ENCODE measurements around the gene CENPU. TPM values are rescaled to one million over a fixed set of nuclear protein-coding genes. Genes with fewer than 3 reads are reported as not detected.

CENPU gene
- total RNA-seq, 2 donors from 2014 or later, result 69.9 to 96.2 TPM

DNA sequence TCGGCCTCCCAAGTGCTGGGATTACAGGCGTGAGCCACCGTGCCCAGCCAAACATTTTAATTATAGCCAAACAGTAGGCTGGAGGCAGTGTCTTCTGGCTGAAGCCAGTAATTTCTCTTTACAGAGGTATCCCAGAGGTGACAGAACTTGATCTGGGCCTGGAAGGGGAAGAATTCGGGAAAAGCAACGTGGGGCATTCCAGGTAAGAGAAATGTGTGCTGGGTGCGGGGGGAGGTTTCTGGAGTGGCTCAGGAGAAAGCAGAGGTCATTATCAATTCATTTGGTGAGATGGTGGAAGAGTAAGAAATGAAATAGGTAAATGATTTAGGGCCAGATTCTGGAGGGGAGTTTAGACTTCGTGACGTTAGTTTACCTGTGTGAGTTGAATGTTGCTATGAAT, 82.0 kb downstream of the CENPU start:
- Mint-ChIP-seq H3K4me3 (no peak overlapping the region), H3K9me3 (no peaks in the 10 kb centered on the region), H3K27me3 (ENCODE audit: insufficient read depth) (no peaks in the 10 kb centered on the region), H3K27ac (no peak overlapping the region), H3K36me3 (ENCODE audit: low read depth) (peaks cover 5% of the 10 kb centered on the region), H3K4me1 (peaks cover 21% of the 10 kb centered on the region)
- H3K27me3 ChIP-seq (ENCODE audit: control insufficient read depth, insufficient read depth, low read length, poor library complexity, severe bottlenecking), result no peaks in the 10 kb centered on the region
- DNase-seq, result no peak
- H3K9me3 ChIP-seq (ENCODE audit: control insufficient read depth, low read length), result no peaks in the 10 kb centered on the region
- TF ChIP-seq, protein P1, sequence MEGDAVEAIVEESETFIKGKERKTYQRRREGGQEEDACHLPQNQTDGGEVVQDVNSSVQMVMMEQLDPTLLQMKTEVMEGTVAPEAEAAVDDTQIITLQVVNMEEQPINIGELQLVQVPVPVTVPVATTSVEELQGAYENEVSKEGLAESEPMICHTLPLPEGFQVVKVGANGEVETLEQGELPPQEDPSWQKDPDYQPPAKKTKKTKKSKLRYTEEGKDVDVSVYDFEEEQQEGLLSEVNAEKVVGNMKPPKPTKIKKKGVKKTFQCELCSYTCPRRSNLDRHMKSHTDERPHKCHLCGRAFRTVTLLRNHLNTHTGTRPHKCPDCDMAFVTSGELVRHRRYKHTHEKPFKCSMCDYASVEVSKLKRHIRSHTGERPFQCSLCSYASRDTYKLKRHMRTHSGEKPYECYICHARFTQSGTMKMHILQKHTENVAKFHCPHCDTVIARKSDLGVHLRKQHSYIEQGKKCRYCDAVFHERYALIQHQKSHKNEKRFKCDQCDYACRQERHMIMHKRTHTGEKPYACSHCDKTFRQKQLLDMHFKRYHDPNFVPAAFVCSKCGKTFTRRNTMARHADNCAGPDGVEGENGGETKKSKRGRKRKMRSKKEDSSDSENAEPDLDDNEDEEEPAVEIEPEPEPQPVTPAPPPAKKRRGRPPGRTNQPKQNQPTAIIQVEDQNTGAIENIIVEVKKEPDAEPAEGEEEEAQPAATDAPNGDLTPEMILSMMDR (conservative IDR thresholded peaks at IDR 0.05), result no peak
- no peaks in the 10 kb centered on the region for H3K4me1 ChIP-seq (ENCODE audit: control insufficient read depth, insufficient read depth, low read length)
- no peak overlapping the region for H3K27ac ChIP-seq (ENCODE audit: low read depth, low read length)
- H3K36me3 ChIP-seq (ENCODE audit: control insufficient read depth, insufficient read depth, low read length), result no peaks in the 10 kb centered on the region
- H3K4me3 ChIP-seq (ENCODE audit: low read length), result no peak overlapping the region
- WGBS, 2 experiments (ENCODE audit: insufficient coverage in 1 of 2, insufficient read length in 1 of 2), result 87 to 100% methylated on average over 2 to 8 of the region's 8 CpGs
- H3K9ac ChIP-seq (ENCODE audit: extremely low read depth, low read length, poor library complexity, severe bottlenecking), result no peak overlapping the region

GRCh38 chr4:184649971-184650855, 83.7 kb downstream of the CENPU start:
- H3K4me1 Mint-ChIP-seq, result peaks cover 30% of the 10 kb centered on the region

DNA sequence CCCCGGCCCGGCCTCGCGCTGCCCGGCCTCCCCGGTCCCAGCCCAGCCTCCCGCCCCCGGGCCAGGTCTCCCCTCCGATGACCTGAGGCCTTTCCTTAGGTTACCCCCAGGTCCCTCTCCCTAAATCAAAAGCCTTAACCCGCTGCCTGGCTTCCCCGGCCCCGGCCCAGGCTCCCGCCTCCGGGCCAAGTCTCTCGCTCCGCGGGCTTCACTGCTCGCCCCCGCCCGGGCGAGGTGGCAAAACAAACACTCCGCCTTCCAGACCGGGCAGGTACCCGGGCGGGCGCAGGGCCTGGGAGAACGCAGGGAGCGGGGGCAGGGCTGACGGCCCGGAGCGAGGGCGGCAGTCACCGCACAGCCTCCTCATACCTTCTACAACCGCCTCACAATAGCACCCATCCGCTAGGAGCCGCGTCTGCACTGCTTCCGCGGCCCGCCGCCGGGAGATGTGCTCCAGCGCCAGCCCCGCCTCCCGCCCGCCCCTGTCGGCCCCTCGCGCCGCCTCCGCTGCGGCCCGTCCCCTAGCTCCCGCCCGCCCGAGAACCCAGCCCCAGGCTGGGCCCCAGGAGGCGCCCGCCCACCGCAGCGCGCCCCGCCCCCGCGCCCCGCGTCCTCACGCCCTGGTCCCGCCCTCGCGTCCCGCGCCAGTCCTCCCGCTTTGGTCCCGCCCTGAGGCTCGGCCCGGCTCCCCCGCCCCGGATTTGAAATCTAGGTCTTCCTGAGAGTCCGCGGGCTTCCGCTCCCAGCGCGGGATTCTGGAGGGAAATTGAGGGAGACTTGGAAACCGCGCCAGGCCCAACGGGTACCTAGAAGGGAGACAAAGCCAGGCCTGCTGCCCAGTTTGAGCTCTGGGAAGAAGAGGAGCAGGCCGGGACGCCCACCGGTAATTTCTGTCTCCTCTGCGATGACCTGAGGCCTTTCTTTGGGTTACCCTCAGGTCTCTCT, 84.6 kb downstream of the CENPU start, which contains the start of the genes CASP3 and PRIMPOL:
TSS of gene CASP3 (minus strand) at position 422 of the 945 bp plus-strand sequence. CDS start 10,994 bp downstream, outside the sequence.
TSS of gene PRIMPOL (plus strand) at position 713 of the 945 bp plus-strand sequence. CDS start 7,403 bp downstream, outside the sequence.
- Histone ChIP-seq H3K27ac (ENCODE audit: low read depth, low read length) (peak within 1 kb of the TSS; percentile 93), H3K36me3 (ENCODE audit: control insufficient read depth, insufficient read depth, low read length) (peaks cover 14% of the 10 kb centered on the region), H3K9ac (ENCODE audit: extremely low read depth, low read length, poor library complexity, severe bottlenecking) (peak within 1 kb of the TSS; percentile 84), H3K27me3 (ENCODE audit: control insufficient read depth, insufficient read depth, low read length, poor library complexity, severe bottlenecking) (no peaks in the 10 kb centered on the region), H3K4me1 (ENCODE audit: control insufficient read depth, insufficient read depth, low read length) (no peaks in the 10 kb centered on the region), H3K4me3 (ENCODE audit: low read length) (peak within 1 kb of the TSS; percentile 94), H3K9me3 (ENCODE audit: control insufficient read depth, low read length) (no peaks in the 10 kb centered on the region)
- Mint-ChIP-seq H3K27me3 (ENCODE audit: insufficient read depth) (no peaks in the 10 kb centered on the region), H3K4me1 (peaks cover 35% of the 10 kb centered on the region), H3K9me3 (no peaks in the 10 kb centered on the region), H3K36me3 (ENCODE audit: low read depth) (peaks cover 7% of the 10 kb centered on the region), H3K27ac (peak within 1 kb of the TSS; percentile 97), H3K4me3 (peak within 1 kb of the TSS; percentile 89)
- WGBS, 2 experiments (ENCODE audit: insufficient coverage in 1 of 2, insufficient read length in 1 of 2), result 0% methylated on average over 11 to 90 of the region's 90 CpGs
- peak; percentile 99 for DNase-seq
- TF ChIP-seq, protein P1 (conservative IDR thresholded peaks at IDR 0.05), result peak; percentile 42

More at GRCh38 chr4:184649971-184650855, 83.7 kb downstream of the CENPU start:
- H3K9me3 ChIP-seq (ENCODE audit: control insufficient read depth, low read length), result no peaks in the 10 kb centered on the region
- Mint-ChIP-seq H3K4me3 (peak overlapping the region; percentile 89), H3K36me3 (ENCODE audit: low read depth) (peaks cover 5% of the 10 kb centered on the region), H3K27me3 (ENCODE audit: insufficient read depth) (no peaks in the 10 kb centered on the region), H3K9me3 (no peaks in the 10 kb centered on the region), H3K27ac (peak overlapping the region; percentile 97)
- H3K4me1 ChIP-seq (ENCODE audit: control insufficient read depth, insufficient read depth, low read length), result no peaks in the 10 kb centered on the region
- peak overlapping the region; percentile 93 for H3K27ac ChIP-seq (ENCODE audit: low read depth, low read length)
- peaks cover 14% of the 10 kb centered on the region for H3K36me3 ChIP-seq (ENCODE audit: control insufficient read depth, insufficient read depth, low read length)
- TF ChIP-seq, protein P1 (conservative IDR thresholded peaks at IDR 0.05), result no peak
- no peaks in the 10 kb centered on the region for H3K27me3 ChIP-seq (ENCODE audit: control insufficient read depth, insufficient read depth, low read length, poor library complexity, severe bottlenecking)
- WGBS, 2 experiments (ENCODE audit: insufficient coverage in 1 of 2, insufficient read length in 1 of 2), result 54 to 57% methylated on average over 14 to 21 of the region's 21 CpGs
- H3K9ac ChIP-seq (ENCODE audit: extremely low read depth, low read length, poor library complexity, severe bottlenecking), result peak overlapping the region; percentile 82
- peak overlapping the region; percentile 93 for H3K4me3 ChIP-seq (ENCODE audit: low read length)
- peak; percentile 73 for DNase-seq

All from endodermal cell (in vitro differentiated cells).